ENCODE data around the gene C5orf47. TPM values are rescaled to one million over a fixed set of nuclear protein-coding genes. Genes with fewer than 3 reads are reported as not detected.

C5orf47 gene
- total RNA-seq (not detected), polyA plus RNA-seq (ENCODE audit: insufficient read depth in 1 of 8, insufficient read length in 8 of 8, low replicate concordance in 1 of 8) (under 1 TPM in 3 of 8 donors, not detected in 5; 0.06 to 0.19 (median 0.10) TPM)
- long read RNA-seq, donor 1, result 0 reads
- long read RNA-seq, donor 2, result 0 reads
- long read RNA-seq, donor 3, result 0 reads
- long read RNA-seq, donor 4, result 0 reads
- long read RNA-seq, donor 5, result 0 reads
- long read RNA-seq, donor 6, result 0 reads
- long read RNA-seq, donor 7, result 0 reads
- long read RNA-seq, donor 8, result 0 reads
- long read RNA-seq, donor 9, result 0 reads
- long read RNA-seq, donor 10, result 0 reads
- long read RNA-seq, donor 11, result 0 reads

- no peak within 1 kb of the TSS for H3K4me3 ChIP-seq (ENCODE audit: low read length)
- DNase-seq, result no peak
- H3K27ac ChIP-seq (ENCODE audit: low read length), result no peak within 1 kb of the TSS
- H3K4me1 ChIP-seq (ENCODE audit: control insufficient read depth, insufficient read depth, low read length), result no peaks in the 10 kb centered on the region
- WGBS (ENCODE audit: insufficient coverage), result 94% methylated on average over 36 of the region's 51 CpGs
- no peaks in the 10 kb centered on the region for H3K9me3 ChIP-seq (replicated peaks; ENCODE audit: control insufficient read depth, low read depth, low read length)
- no peaks in the 10 kb centered on the region for H3K36me3 ChIP-seq (ENCODE audit: control insufficient read depth, insufficient read depth, low read length)
- peaks cover 2% of the 10 kb centered on the region for H3K27me3 ChIP-seq (ENCODE audit: control insufficient read depth, insufficient read depth, low read length)
Measured at GRCh38 chr5:173988554-173989431, at the start of gene C5orf47. TSS of gene C5orf47 (plus strand) at chr5:173989170. CDS start at chr5:173989264, 94 bp downstream.

- Histone ChIP-seq H3K36me3 (ENCODE audit: control insufficient read depth, insufficient read depth, low read length) (peaks cover 4% of the 10 kb centered on the region), H3K9me3 (replicated peaks; ENCODE audit: control insufficient read depth, low read depth, low read length) (no peaks in the 10 kb centered on the region), H3K27ac (ENCODE audit: low read length) (no peak overlapping the region), H3K4me1 (ENCODE audit: control insufficient read depth, insufficient read depth, low read length) (peaks cover 5% of the 10 kb centered on the region), H3K4me3 (ENCODE audit: low read length) (no peak overlapping the region), H3K27me3 (ENCODE audit: control insufficient read depth, insufficient read depth, low read length) (no peaks in the 10 kb centered on the region)
- no peak for DNase-seq
- no CpG with 5 or more reads among the region's 2 CpGs for WGBS (ENCODE audit: insufficient coverage)
Measured at GRCh38 chr5:173940269-173940668, 48.7 kb upstream of the C5orf47 start.

- Histone ChIP-seq H3K36me3 (ENCODE audit: control insufficient read depth, insufficient read depth, low read length) (peaks cover 5% of the 10 kb centered on the region), H3K4me3 (ENCODE audit: low read length) (no peak overlapping the region), H3K27me3 (ENCODE audit: control insufficient read depth, insufficient read depth, low read length) (no peaks in the 10 kb centered on the region), H3K27ac (ENCODE audit: low read length) (no peak overlapping the region), H3K4me1 (ENCODE audit: control insufficient read depth, insufficient read depth, low read length) (peaks cover 5% of the 10 kb centered on the region), H3K9me3 (replicated peaks; ENCODE audit: control insufficient read depth, low read depth, low read length) (no peaks in the 10 kb centered on the region)
- no peak for DNase-seq
- no CpG with 5 or more reads among the region's 2 CpGs for WGBS (ENCODE audit: insufficient coverage)
Measured at GRCh38 chr5:173941102-173941501, 47.9 kb upstream of the C5orf47 start.

GRCh38 chr5:173941758-173942401, 47.1 kb upstream of the C5orf47 start:
- Histone ChIP-seq H3K27ac (ENCODE audit: low read length) (no peak overlapping the region), H3K36me3 (ENCODE audit: control insufficient read depth, insufficient read depth, low read length) (peaks cover 9% of the 10 kb centered on the region), H3K4me1 (ENCODE audit: control insufficient read depth, insufficient read depth, low read length) (peaks cover 5% of the 10 kb centered on the region), H3K9me3 (replicated peaks; ENCODE audit: control insufficient read depth, low read depth, low read length) (no peaks in the 10 kb centered on the region), H3K27me3 (ENCODE audit: control insufficient read depth, insufficient read depth, low read length) (no peaks in the 10 kb centered on the region), H3K4me3 (ENCODE audit: low read length) (no peak overlapping the region)
- 88% methylated on average over 8 of the region's 9 CpGs for WGBS (ENCODE audit: insufficient coverage)
- DNase-seq, result no peak

GRCh38 chr5:173944511-173944910, 44.5 kb upstream of the C5orf47 start:
- no peak overlapping the region for H3K4me3 ChIP-seq (ENCODE audit: low read length)
- no peaks in the 10 kb centered on the region for H3K9me3 ChIP-seq (replicated peaks; ENCODE audit: control insufficient read depth, low read depth, low read length)
- WGBS (ENCODE audit: insufficient coverage), result no CpG with 5 or more reads among the region's 2 CpGs
- H3K4me1 ChIP-seq (ENCODE audit: control insufficient read depth, insufficient read depth, low read length), result peaks cover 5% of the 10 kb centered on the region
- DNase-seq, result peak; percentile 88
- no peaks in the 10 kb centered on the region for H3K27me3 ChIP-seq (ENCODE audit: control insufficient read depth, insufficient read depth, low read length)
- H3K27ac ChIP-seq (ENCODE audit: low read length), result no peak overlapping the region
- H3K36me3 ChIP-seq (ENCODE audit: control insufficient read depth, insufficient read depth, low read length), result peaks cover 11% of the 10 kb centered on the region

- WGBS (ENCODE audit: insufficient coverage), result no CpG with 5 or more reads among the region's 2 CpGs
- DNase-seq, result no peak
- H3K4me1 ChIP-seq (ENCODE audit: control insufficient read depth, insufficient read depth, low read length), result peaks cover 5% of the 10 kb centered on the region
- H3K9me3 ChIP-seq (replicated peaks; ENCODE audit: control insufficient read depth, low read depth, low read length), result no peaks in the 10 kb centered on the region
- H3K27ac ChIP-seq (ENCODE audit: low read length), result no peak overlapping the region
- H3K4me3 ChIP-seq (ENCODE audit: low read length), result no peak overlapping the region
- no peaks in the 10 kb centered on the region for H3K27me3 ChIP-seq (ENCODE audit: control insufficient read depth, insufficient read depth, low read length)
- peaks cover 11% of the 10 kb centered on the region for H3K36me3 ChIP-seq (ENCODE audit: control insufficient read depth, insufficient read depth, low read length)
Measured at GRCh38 chr5:173945160-173945559, 43.8 kb upstream of the C5orf47 start.

- no peaks in the 10 kb centered on the region for H3K27me3 ChIP-seq (ENCODE audit: control insufficient read depth, insufficient read depth, low read length)
- H3K36me3 ChIP-seq (ENCODE audit: control insufficient read depth, insufficient read depth, low read length), result peaks cover 15% of the 10 kb centered on the region
- no CpG with 5 or more reads among the region's 2 CpGs for whole genome bisulfite sequencing (ENCODE audit: insufficient coverage)
- no peak for DNase-seq
- H3K9me3 ChIP-seq (replicated peaks; ENCODE audit: control insufficient read depth, low read depth, low read length), result no peaks in the 10 kb centered on the region
- H3K4me1 ChIP-seq (ENCODE audit: control insufficient read depth, insufficient read depth, low read length), result peaks cover 5% of the 10 kb centered on the region
- H3K4me3 ChIP-seq (ENCODE audit: low read length), result no peak overlapping the region
- no peak overlapping the region for H3K27ac ChIP-seq (ENCODE audit: low read length)
Measured at GRCh38 chr5:173946323-173946722, 42.6 kb upstream of the C5orf47 start.

- no peak for DNase-seq
- WGBS (ENCODE audit: insufficient coverage), result 37% methylated on average over 2 of the region's 2 CpGs
- Histone ChIP-seq H3K9me3 (replicated peaks; ENCODE audit: control insufficient read depth, low read depth, low read length) (no peaks in the 10 kb centered on the region), H3K27ac (ENCODE audit: low read length) (no peak overlapping the region), H3K4me1 (ENCODE audit: control insufficient read depth, insufficient read depth, low read length) (peaks cover 9% of the 10 kb centered on the region), H3K4me3 (ENCODE audit: low read length) (no peak overlapping the region), H3K36me3 (ENCODE audit: control insufficient read depth, insufficient read depth, low read length) (peaks cover 23% of the 10 kb centered on the region), H3K27me3 (ENCODE audit: control insufficient read depth, insufficient read depth, low read length) (no peaks in the 10 kb centered on the region)
Measured at GRCh38 chr5:173950829-173951228, 38.1 kb upstream of the C5orf47 start.

- H3K36me3 ChIP-seq (ENCODE audit: control insufficient read depth, insufficient read depth, low read length), result peaks cover 16% of the 10 kb centered on the region
- H3K27ac ChIP-seq (ENCODE audit: low read length), result no peak overlapping the region
- no peak overlapping the region for H3K4me3 ChIP-seq (ENCODE audit: low read length)
- DNase-seq, result no peak
- H3K4me1 ChIP-seq (ENCODE audit: control insufficient read depth, insufficient read depth, low read length), result peaks cover 9% of the 10 kb centered on the region
- WGBS (ENCODE audit: insufficient coverage), result no CpG with 5 or more reads among the region's 5 CpGs
- no peaks in the 10 kb centered on the region for H3K9me3 ChIP-seq (replicated peaks; ENCODE audit: control insufficient read depth, low read depth, low read length)
- H3K27me3 ChIP-seq (ENCODE audit: control insufficient read depth, insufficient read depth, low read length), result no peaks in the 10 kb centered on the region
Measured at GRCh38 chr5:173953528-173954090, 35.4 kb upstream of the C5orf47 start.
